ENCODE results near the gene GPR176.
"Not testable (repeated sequence)": the region's sequence is repeated elsewhere in the genome, so short reads cannot be mapped to it uniquely, and the experiment has no call there.

GPR176 gene

DNA sequence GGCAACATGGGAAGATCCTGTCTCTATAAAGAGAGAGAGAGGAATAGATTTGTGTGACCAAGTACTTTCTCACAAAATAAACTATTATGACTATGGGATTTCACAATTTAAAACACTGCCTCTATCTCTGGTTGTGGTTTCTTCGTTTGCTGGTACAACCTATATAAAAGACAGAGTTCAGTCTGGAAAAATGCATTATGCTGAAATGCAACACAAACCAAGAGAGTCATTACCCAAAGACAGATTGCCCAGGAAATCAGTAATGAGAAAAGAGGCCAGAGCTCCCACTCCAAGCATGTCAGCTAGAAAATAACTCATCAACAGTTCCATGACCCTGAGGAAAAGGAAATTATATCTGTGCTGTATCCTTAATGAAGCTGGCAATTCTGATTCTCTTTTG lies 23.2 kb downstream of the GPR176 start:
- TF ChIP-seq CTCF (conservative IDR thresholded peaks at IDR 0.05; ENCODE audit: low read depth, low read length) = no peak
- H3K4me3 ChIP-seq (ENCODE audit: low read depth, low read length) = no peak overlapping the region
- peak; percentile 80 for DNase-seq (ENCODE audit: low read depth)

DNA sequence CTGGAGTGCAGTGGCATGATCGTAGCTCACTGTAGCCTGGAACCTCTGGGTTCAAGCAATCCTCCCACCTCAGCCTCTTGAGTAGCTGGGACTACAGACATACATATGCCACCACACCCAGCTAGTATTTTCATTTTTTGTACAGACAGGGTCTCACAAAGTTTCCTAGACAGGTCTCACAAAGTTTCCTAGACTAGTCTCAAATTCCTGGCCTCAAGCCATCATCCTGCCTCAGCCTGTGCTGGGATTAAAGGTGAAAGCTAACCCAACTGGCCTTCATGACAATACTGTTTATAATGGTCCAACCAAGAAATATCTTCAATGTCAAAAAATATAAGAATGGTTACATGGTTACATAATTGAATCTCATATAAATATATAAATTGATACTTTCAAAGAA lies 24.0 kb downstream of the GPR176 start:
- TF ChIP-seq CTCF (conservative IDR thresholded peaks at IDR 0.05; ENCODE audit: low read depth, low read length) = no peak
- DNase-seq (ENCODE audit: low read depth) = peak; percentile 66
- no peak overlapping the region for H3K4me3 ChIP-seq (ENCODE audit: low read depth, low read length)

- not testable (repeated sequence) for H3K4me3 ChIP-seq (ENCODE audit: low read depth, low read length); DNase-seq (ENCODE audit: low read depth)
These were observed 27.0 kb downstream of the GPR176 start for GRCh38 chr15:39893051-39893450.

DNA sequence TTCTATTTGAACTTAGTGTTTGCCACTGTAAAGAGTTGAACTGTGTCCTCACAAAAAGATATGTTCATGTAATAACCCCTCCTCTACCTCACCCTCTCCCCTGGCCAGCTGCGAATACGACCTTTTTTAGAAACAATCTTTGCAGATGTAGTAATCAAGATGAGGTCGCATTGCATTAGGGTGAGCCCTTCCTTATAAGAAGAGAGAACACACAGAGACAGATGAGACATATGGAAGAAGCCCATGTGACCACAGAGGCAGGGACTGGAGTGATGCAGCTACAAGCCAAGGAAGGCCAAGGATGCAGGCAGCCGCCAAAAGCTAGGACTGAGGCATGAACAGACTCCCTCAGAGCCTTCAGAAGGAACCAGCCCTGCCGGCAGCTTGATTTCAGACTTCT lies 27.6 kb downstream of the GPR176 start:
- no peak for TF ChIP-seq CTCF (conservative IDR thresholded peaks at IDR 0.05; ENCODE audit: low read depth, low read length)
- DNase-seq (ENCODE audit: low read depth) = no peak
- no peak overlapping the region for H3K4me3 ChIP-seq (ENCODE audit: low read depth, low read length)

DNA sequence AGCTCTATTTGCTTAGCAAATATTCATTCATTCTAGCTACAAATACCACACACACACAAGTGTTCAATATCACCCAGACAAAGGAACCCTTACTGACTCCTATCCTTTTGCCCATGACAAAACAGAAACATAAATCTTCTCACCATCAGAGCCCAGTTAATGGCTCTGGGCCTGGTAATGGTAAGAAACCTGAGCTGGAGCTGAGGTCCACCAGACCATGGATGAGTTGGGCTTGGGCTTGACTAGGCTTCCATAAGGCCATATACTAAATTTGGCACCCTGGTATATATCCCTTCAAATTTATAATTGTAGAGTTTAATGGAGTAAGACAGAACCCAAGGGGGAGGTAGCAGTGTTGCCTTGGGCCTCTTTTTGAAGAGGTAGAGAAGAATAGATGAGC lies 29.4 kb downstream of the GPR176 start:
- TF ChIP-seq CTCF (conservative IDR thresholded peaks at IDR 0.05; ENCODE audit: low read depth, low read length) = no peak
- no peak for DNase-seq (ENCODE audit: low read depth)
- no peak overlapping the region for H3K4me3 ChIP-seq (ENCODE audit: low read depth, low read length)

- DNase-seq (ENCODE audit: low read depth) = no peak
- no peak for TF ChIP-seq CTCF (conservative IDR thresholded peaks at IDR 0.05; ENCODE audit: low read depth, low read length)
These were observed 30.5 kb downstream of the GPR176 start for GRCh38 chr15:39889601-39890000.

GRCh38 chr15:39888809-39889208 lies 31.3 kb downstream of the GPR176 start:
- H3K4me3 ChIP-seq (ENCODE audit: low read depth, low read length) = no peak overlapping the region
- no peak for DNase-seq (ENCODE audit: low read depth)
- no peak for TF ChIP-seq CTCF (conservative IDR thresholded peaks at IDR 0.05; ENCODE audit: low read depth, low read length)

More at GRCh38 chr15:39889601-39890000, 30.5 kb downstream of the GPR176 start:
- no peak overlapping the region for H3K4me3 ChIP-seq (ENCODE audit: low read depth, low read length)

DNA sequence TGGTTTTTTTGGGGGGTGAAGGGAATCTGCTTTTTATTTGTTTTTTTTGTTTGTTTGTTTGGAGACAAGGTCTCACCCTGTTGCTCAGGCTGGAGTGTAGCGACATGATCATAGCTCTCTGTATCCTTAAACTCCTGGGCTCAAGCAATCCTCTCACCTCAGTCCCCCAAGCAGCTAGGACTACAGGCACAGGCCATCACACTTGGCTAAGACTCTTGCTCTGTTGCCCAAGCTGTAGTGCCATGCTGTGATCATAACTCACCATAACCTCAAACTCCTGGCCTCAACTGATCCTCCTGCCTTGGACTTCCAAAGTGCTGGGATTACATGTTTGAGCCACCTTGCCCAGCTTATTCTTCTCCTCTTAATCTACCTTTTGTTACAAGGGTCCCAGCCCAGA lies 31.8 kb downstream of the GPR176 start:
- no peak for TF ChIP-seq CTCF (conservative IDR thresholded peaks at IDR 0.05; ENCODE audit: low read depth, low read length)
- no peak overlapping the region for H3K4me3 ChIP-seq (ENCODE audit: low read depth, low read length)
- no peak for DNase-seq (ENCODE audit: low read depth)

Measured in choroid plexus epithelial cell (primary cell).